OCI-LY7 (cell line): Measurements from ENCODE around the gene ZPBP2. TPM values are rescaled to one million over a fixed set of nuclear protein-coding genes. Genes with fewer than 3 reads are reported as not detected.

Experiments
- BruUV-seq: library from RNA; stranded (reverse); fragments of 400-500 nt; replicated peaks from 2 replicates; lab custom pipeline; 2021; lab: Mats Ljungman, UMichigan
- CTCF ChIA-PET: fragments of 300-600 bp; sonication (Branson Sonifier 250); formaldehyde crosslinking; loops from one replicate; lab custom pipeline; 2022; ENCODE audit warnings: antibody characterized with exemption; ENCODE audit not compliant: unreplicated experiment; lab: Charles Lee
- POLR2A ChIA-PET: fragments of 300-600 bp; sonication (Branson Sonifier 250); formaldehyde crosslinking; loops from one replicate; lab custom pipeline; 2022; ENCODE audit warnings: antibody characterized with exemption; lab: Charles Lee
- DNase-seq: peaks from one replicate; pipeline ENCODE4 v3.0.0-alpha.2; 2015; ENCODE audit warnings: low spot score
- H2AFZ ChIP-seq: fragments of 200-600 bp; sonication (generic), shearing (Covaris generic); 2 replicates; pipeline ENCODE4 v1.6.1; 2014; ENCODE audit warnings: mild to moderate bottlenecking, antibody characterized with exemption, low read length, moderate library complexity
- H3K27ac ChIP-seq: fragments of 200-600 bp; sonication (generic); 2 replicates; pipeline ENCODE4 v1.5.1; 2014; ENCODE audit warnings: mixed run types, low read depth, mild to moderate bottlenecking, moderate library complexity, low read length, inconsistent platforms; ENCODE audit not compliant: poor library complexity, severe bottlenecking
- H3K36me3 ChIP-seq: fragments of 200-600 bp; sonication (generic); 2 replicates; pipeline ENCODE4 v1.6.1; 2014; ENCODE audit warnings: mild to moderate bottlenecking, antibody characterized with exemption, low read length, moderate library complexity, mixed read lengths; ENCODE audit not compliant: insufficient read depth
- H3K4me1 ChIP-seq: fragments of 200-600 bp; sonication (generic); 2 replicates; pipeline ENCODE4 v1.5.1; 2014; ENCODE audit warnings: mild to moderate bottlenecking, low read length; ENCODE audit not compliant: insufficient read depth, poor library complexity, severe bottlenecking
- H3K4me2 ChIP-seq: fragments of 200-600 bp; sonication (generic); 2 replicates; pipeline ENCODE4 v1.6.1; 2014; ENCODE audit warnings: mild to moderate bottlenecking, low read length
- H3K4me3 ChIP-seq: fragments of 200-600 bp; sonication (generic); 2 replicates; pipeline ENCODE4 v1.5.1; 2014; ENCODE audit warnings: mild to moderate bottlenecking, low read depth, low read length; ENCODE audit not compliant: poor library complexity, severe bottlenecking
- H3K79me2 ChIP-seq: fragments of 200-600 bp; sonication (generic); 2 replicates; pipeline ENCODE4 v1.6.1; 2016; ENCODE audit warnings: low read depth, mild to moderate bottlenecking, low read length, moderate library complexity, mixed read lengths; ENCODE audit not compliant: insufficient read depth
- H3K9me2 ChIP-seq: fragments of 200-600 bp; sonication (generic); 2 replicates; pipeline ENCODE4 v1.6.1; 2016; ENCODE audit warnings: mild to moderate bottlenecking, low read length, mixed read lengths; ENCODE audit not compliant: insufficient read depth
- H3K9me3 ChIP-seq: fragments of 200-600 bp; sonication (generic); 2 replicates; pipeline ENCODE4 v1.6.1; 2014; ENCODE audit warnings: mild to moderate bottlenecking, mixed run types, low read length, mixed read lengths
- H4K20me1 ChIP-seq: fragments of 200-600 bp; sonication (generic); 2 replicates; pipeline ENCODE4 v1.6.1; 2014; ENCODE audit warnings: mild to moderate bottlenecking, antibody characterized with exemption, low read length, moderate library complexity, mixed read lengths; ENCODE audit not compliant: insufficient read depth
- CTCF ChIP-seq: fragments of 200-600 bp; sonication (generic); conservative IDR thresholded peaks from 2 replicates; pipeline ENCODE4 v1.5.1; 2014; ENCODE audit warnings: mild to moderate bottlenecking, antibody characterized with exemption, low read length, moderate library complexity, mixed read lengths
- EZH2phosphoT487 ChIP-seq: fragments of 200-600 bp; sonication (generic); IDR thresholded peaks from 2 replicates; pipeline ENCODE4 v1.6.1; 2018; ENCODE audit warnings: low read depth, borderline replicate concordance, mild to moderate bottlenecking, mixed run types, antibody characterized with exemption, low read length, moderate library complexity, mixed read lengths
- intact Hi-C: fragments of 100-400 bp; cut with micrococcal nuclease; formaldehyde crosslinking; loops from one replicate; pipeline ENCODE4 v1.10.0; 2022; ENCODE audit not compliant: unreplicated experiment
- total RNA-seq, 2 experiments: library from RNA; depleted of rRNA in 1 of 2; stranded (reverse); fragments of >200 nt in 1 of 2; shearing (Covaris generic) in 1 of 2; gene quantifications; 2 replicates each; pipeline ENCODE4 v1.2.3, GENCODE V29; 2014 to 2022

The ZPBP2 gene
- total RNA-seq, 2 experiments from 2014 or later, result not detected

GRCh38 chr17:39913989-39914388 is 46.0 kb downstream of the ZPBP2 start:
- no peak overlapping the region for H2AFZ ChIP-seq
- peaks cover 8% of the 10 kb centered on the region for H3K4me1 ChIP-seq
- H3K4me3 ChIP-seq, result no peak overlapping the region
- POLR2A ChIA-PET, result no interaction called here
- BruUV-seq, result no TSS peak
- TF ChIP-seq EZH2phosphoT487, result no peak
- no peak for TF ChIP-seq CTCF
- no peak overlapping the region for H3K27ac ChIP-seq
- intact Hi-C loops, result no loop called here
- H3K4me2 ChIP-seq, result no peak overlapping the region
- H3K9me2 ChIP-seq, result no peaks in the 10 kb centered on the region
- peaks cover 65% of the 10 kb centered on the region for H3K36me3 ChIP-seq
- no peaks in the 10 kb centered on the region for H3K9me3 ChIP-seq
- CTCF ChIA-PET, result no interaction called here
- DNase-seq, result no peak
- no peaks in the 10 kb centered on the region for H3K79me2 ChIP-seq
- H4K20me1 ChIP-seq, result no peaks in the 10 kb centered on the region

GRCh38 chr17:39915559-39915958 is 47.6 kb downstream of the ZPBP2 start:
- intact Hi-C loops, result loop anchor here (5.0 kb wide), 1 partner anchor 33 kb away; no protein-coding TSS in a partner anchor
- H3K36me3 ChIP-seq, result peaks cover 62% of the 10 kb centered on the region
- POLR2A ChIA-PET, result interaction anchor here (0.7 to 0.9 kb wide), 2 partner anchors 20 to 1792 kb away, joined by 3 to 4 read pairs; no protein-coding TSS in a partner anchor
- H3K9me3 ChIP-seq, result no peaks in the 10 kb centered on the region
- no peak for DNase-seq
- peaks cover 8% of the 10 kb centered on the region for H3K4me1 ChIP-seq
- no peaks in the 10 kb centered on the region for H3K79me2 ChIP-seq
- TF ChIP-seq EZH2phosphoT487 (no peak), CTCF (no peak)
- no TSS peak for BruUV-seq
- H3K9me2 ChIP-seq, result no peaks in the 10 kb centered on the region
- no peak overlapping the region for H2AFZ ChIP-seq
- no peak overlapping the region for H3K4me2 ChIP-seq
- H3K27ac ChIP-seq, result no peak overlapping the region
- H4K20me1 ChIP-seq, result no peaks in the 10 kb centered on the region
- CTCF ChIA-PET, result no interaction called here
- H3K4me3 ChIP-seq, result no peak overlapping the region

GRCh38 chr17:39916918-39917317 is 48.9 kb downstream of the ZPBP2 start:
- Histone ChIP-seq H3K4me2 (no peak overlapping the region), H3K4me3 (no peak overlapping the region), H3K36me3 (peaks cover 66% of the 10 kb centered on the region), H3K9me2 (no peaks in the 10 kb centered on the region), H3K79me2 (no peaks in the 10 kb centered on the region), H3K27ac (no peak overlapping the region), H3K9me3 (no peaks in the 10 kb centered on the region), H4K20me1 (no peaks in the 10 kb centered on the region), H3K4me1 (peaks cover 16% of the 10 kb centered on the region), H2AFZ (no peak overlapping the region)
- no peak for DNase-seq
- ChIA-PET POLR2A (no interaction called here), CTCF (no interaction called here)
- intact Hi-C loops, result loop anchor here (5.0 kb wide), 1 partner anchor 35 kb away; no protein-coding TSS in a partner anchor
- no TSS peak for BruUV-seq
- no peak for TF ChIP-seq CTCF
- no peak for TF ChIP-seq EZH2phosphoT487
